Measurements from ENCODE around the gene SOX15. TPM values are rescaled to one million over a fixed set of nuclear protein-coding genes. Genes with fewer than 3 reads are reported as not detected.
"Not testable (repeated sequence)": the region's sequence is repeated elsewhere in the genome, so short reads cannot be mapped to it uniquely, and the experiment has no call there.

The SOX15 gene
- total RNA-seq, 4 donors from 2014 or later, result 3.1 to 6.9 (median 5.0) TPM

DNA sequence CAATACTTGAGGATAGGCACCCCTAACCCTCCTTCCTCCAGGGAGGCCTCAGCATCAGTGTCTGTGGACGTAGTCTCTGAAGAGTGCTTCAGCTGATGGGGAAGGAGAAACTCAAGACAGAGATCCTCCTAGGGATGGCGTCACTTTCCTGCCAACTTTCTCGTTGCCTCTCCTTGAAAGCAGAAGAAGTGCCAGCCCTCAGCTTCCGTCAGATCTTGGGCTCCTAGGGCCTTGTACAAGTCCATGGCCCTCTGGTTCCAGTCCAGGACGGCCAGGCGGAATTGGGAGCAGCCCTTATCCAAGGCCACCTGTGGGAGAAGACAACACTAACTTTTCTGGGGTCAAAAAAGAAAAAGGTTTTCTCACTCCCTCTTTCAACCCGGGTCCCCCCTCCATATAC, 36.4 kb upstream of the SOX15 start:
- TF ChIP-seq POLR2A (IDR thresholded peaks at IDR 0.05) (no peak), EP300 (IDR thresholded peaks at IDR 0.05) (no peak), CTCF (IDR thresholded peaks at IDR 0.05) (no peak)
- peaks cover 0 to 16% (median 6%) of the 10 kb centered on the region in 4 donors for H3K4me1 ChIP-seq
- H3K27me3 ChIP-seq, result no peaks in the 10 kb centered on the region
- 80 to 81% methylated on average over 7 of the region's 7 CpGs for WGBS, 2 donors
- H3K9me3 ChIP-seq, result no peaks in the 10 kb centered on the region
- peak overlapping the region in 3 of 4 donors; percentile 95 to 98 (median 97) for H3K27ac ChIP-seq
- peak overlapping the region in 2 of 4 donors; percentile 82 to 83 for H3K4me3 ChIP-seq
- no peak for DNase-seq (ENCODE audit: low spot score in 2 of 2)
- peaks cover 0 to 14% (median 0%) of the 10 kb centered on the region in 3 donors for H3K36me3 ChIP-seq

GRCh38 chr17:7625749-7626148, 35.9 kb upstream of the SOX15 start:
- not testable (repeated sequence) for DNase-seq (ENCODE audit: low spot score in 2 of 2); H3K9me3 ChIP-seq; H3K27me3 ChIP-seq; H3K4me3 ChIP-seq; H3K27ac ChIP-seq
- peaks cover 0 to 16% (median 6%) of the 10 kb centered on the region in 4 donors for H3K4me1 ChIP-seq
- 94 to 96% methylated on average over 16 of the region's 16 CpGs for WGBS, 2 donors
- H3K36me3 ChIP-seq, result peaks cover 0 to 14% (median 0%) of the 10 kb centered on the region in 3 donors

DNA sequence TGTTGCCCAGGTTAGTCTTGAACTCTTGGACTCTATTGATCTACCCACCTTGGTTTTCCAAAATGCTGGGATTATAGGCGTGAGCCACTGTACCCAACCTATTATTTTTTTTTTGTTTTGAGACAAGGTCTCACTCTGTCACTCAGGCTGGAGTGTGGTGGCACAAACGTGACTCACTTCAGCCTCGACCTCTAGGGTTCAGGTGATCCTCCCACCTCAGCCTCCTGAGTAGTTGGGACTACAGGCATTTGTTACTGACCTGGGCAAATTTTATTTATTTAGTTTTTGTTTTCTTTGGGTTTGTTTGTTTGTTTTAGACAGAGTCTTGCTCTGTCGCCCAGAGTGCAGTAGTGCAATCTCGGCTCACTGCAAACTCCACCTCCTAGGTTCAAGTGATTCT, 33.8 kb upstream of the SOX15 start:
- no peak overlapping the region for H3K4me3 ChIP-seq
- 85 to 87% methylated on average over 5 of the region's 5 CpGs for WGBS, 2 donors
- H3K9me3 ChIP-seq, result no peaks in the 10 kb centered on the region
- H3K27ac ChIP-seq, result no peak overlapping the region
- peaks cover 0 to 14% (median 0%) of the 10 kb centered on the region in 3 donors for H3K36me3 ChIP-seq
- no peak for DNase-seq (ENCODE audit: low spot score in 2 of 2)
- TF ChIP-seq POLR2A (IDR thresholded peaks at IDR 0.05) (no peak), CTCF (IDR thresholded peaks at IDR 0.05) (no peak), EP300 (IDR thresholded peaks at IDR 0.05) (no peak)
- H3K4me1 ChIP-seq, result peaks cover 0 to 16% (median 6%) of the 10 kb centered on the region in 4 donors
- no peaks in the 10 kb centered on the region for H3K27me3 ChIP-seq

DNA sequence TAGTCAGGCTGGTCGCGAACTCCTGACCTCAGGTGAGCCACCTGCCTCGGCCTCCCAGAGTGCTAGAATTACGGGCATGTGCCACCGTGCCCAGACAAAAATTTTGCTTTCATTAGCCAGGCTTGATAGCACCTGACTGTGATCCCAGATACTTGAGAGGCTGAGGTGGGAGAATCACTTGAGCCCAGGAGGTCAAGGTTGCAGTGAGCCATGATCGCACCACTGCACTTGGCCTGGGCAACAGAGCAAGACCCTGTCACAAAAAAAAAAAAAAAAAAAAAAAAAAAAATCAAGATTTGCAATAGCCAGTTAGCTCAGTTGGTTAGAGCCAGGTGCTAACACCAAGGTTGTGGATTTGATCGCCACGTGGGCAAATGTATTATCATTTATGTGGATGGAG, 30.9 kb upstream of the SOX15 start:
- Histone ChIP-seq H3K36me3 (peaks cover 0 to 7% (median 0%) of the 10 kb centered on the region in 3 donors), H3K27ac (no peak overlapping the region), H3K4me3 (no peak overlapping the region), H3K27me3 (no peaks in the 10 kb centered on the region), H3K9me3 (no peaks in the 10 kb centered on the region), H3K4me1 (no peaks in the 10 kb centered on the region)
- TF ChIP-seq POLR2A (IDR thresholded peaks at IDR 0.05) (no peak), EP300 (IDR thresholded peaks at IDR 0.05) (no peak), CTCF (IDR thresholded peaks at IDR 0.05) (no peak)
- 91% methylated on average over 8 of the region's 8 CpGs for WGBS, 2 donors
- no peak for DNase-seq (ENCODE audit: low spot score in 2 of 2)

DNA sequence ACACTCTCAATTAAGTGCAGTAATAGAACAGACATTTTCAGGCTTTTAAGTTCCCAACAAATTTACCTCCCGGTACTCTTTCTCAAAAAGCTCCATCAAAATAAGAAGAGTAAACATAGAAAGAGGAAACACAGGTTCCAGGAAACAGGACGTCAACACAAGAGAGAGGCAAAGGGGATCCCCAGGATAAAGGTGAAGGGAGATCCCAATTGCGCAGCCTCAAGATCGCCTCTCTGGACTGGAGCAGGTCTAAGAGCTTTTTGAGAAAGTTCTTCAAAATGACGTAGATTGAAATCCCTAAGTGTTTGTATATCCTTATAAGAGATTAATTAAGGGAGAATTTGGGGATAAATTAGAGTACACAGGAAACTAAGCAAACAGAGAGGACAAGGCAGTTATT, 28.7 kb upstream of the SOX15 start:
- no peak for DNase-seq (ENCODE audit: low spot score in 2 of 2)
- no peak for TF ChIP-seq POLR2A (IDR thresholded peaks at IDR 0.05)
- no peak for TF ChIP-seq CTCF (IDR thresholded peaks at IDR 0.05)
- no peak for TF ChIP-seq EP300 (IDR thresholded peaks at IDR 0.05)
- Histone ChIP-seq H3K4me3 (no peak overlapping the region), H3K36me3 (no peaks in the 10 kb centered on the region), H3K27me3 (no peaks in the 10 kb centered on the region), H3K4me1 (peaks cover 0 to 7% (median 4%) of the 10 kb centered on the region in 4 donors), H3K9me3 (no peaks in the 10 kb centered on the region), H3K27ac (no peak overlapping the region)
- 81 to 85% methylated on average over 5 of the region's 5 CpGs for WGBS, 2 donors

GRCh38 chr17:7615265-7615747, 25.4 kb upstream of the SOX15 start:
- no peak for DNase-seq (ENCODE audit: low spot score in 2 of 2)
- Histone ChIP-seq H3K4me3 (peak overlapping the region; percentile 34 to 91 (median 49)), H3K36me3 (no peaks in the 10 kb centered on the region), H3K9me3 (no peaks in the 10 kb centered on the region), H3K27me3 (no peaks in the 10 kb centered on the region), H3K27ac (peak overlapping the region; percentile 86 to 95 (median 92)), H3K4me1 (peaks cover 0 to 36% (median 22%) of the 10 kb centered on the region in 4 donors)
- TF ChIP-seq POLR2A (IDR thresholded peaks at IDR 0.05), result no peak
- TF ChIP-seq CTCF (IDR thresholded peaks at IDR 0.05), result no peak
- peak in 1 of 2 donors; percentile 82 for TF ChIP-seq EP300 (IDR thresholded peaks at IDR 0.05)
- 5 to 8% methylated on average over 28 of the region's 28 CpGs for WGBS, 2 donors
